Mesendoderm (in vitro differentiated cells): ENCODE measurements around the gene CPM.

Source experiments
- DNase-seq: peaks from one replicate; pipeline ENCODE4 v3.0.0; 2013
- H2AK5ac ChIP-seq: 2 replicates; pipeline ENCODE4 v1.6.1; 2013; ENCODE audit warnings: low read length, inconsistent platforms
- H2BK120ac ChIP-seq: 2 replicates; pipeline ENCODE4 v1.6.1; 2013; ENCODE audit warnings: low read depth, mild to moderate bottlenecking, low read length, moderate library complexity, mixed read lengths
- H2BK15ac ChIP-seq: replicated peaks from 2 replicates; pipeline ENCODE4 v1.6.1; 2013; ENCODE audit warnings: low read depth, mild to moderate bottlenecking, moderate library complexity
- H2BK5ac ChIP-seq: 2 replicates; pipeline ENCODE4 v1.6.1; 2013; ENCODE audit warnings: low read length, inconsistent platforms
- H3K18ac ChIP-seq: 2 replicates; pipeline ENCODE4 v1.6.1; 2013; ENCODE audit warnings: mild to moderate bottlenecking, low read length, mixed read lengths
- H3K23ac ChIP-seq: one replicate; pipeline ENCODE4 v1.6.1; 2013; ENCODE audit warnings: low read length
- H3K27ac ChIP-seq: 2 replicates; pipeline ENCODE4 v1.5.1; 2013; ENCODE audit warnings: low read depth, mild to moderate bottlenecking, inconsistent platforms, low read length, moderate library complexity
- H3K27me3 ChIP-seq: 2 replicates; pipeline ENCODE4 v1.6.1; 2013; ENCODE audit warnings: low read length, control low read depth, mild to moderate bottlenecking, inconsistent platforms; ENCODE audit not compliant: insufficient read depth, poor library complexity
- H3K36me3 ChIP-seq: 2 replicates; pipeline ENCODE4 v1.6.1; 2013; ENCODE audit warnings: low read length, inconsistent platforms; ENCODE audit not compliant: control insufficient read depth, insufficient read depth
- H3K4ac ChIP-seq: one replicate; pipeline ENCODE4 v1.6.1; 2013; ENCODE audit warnings: low read depth, mild to moderate bottlenecking, low read length, moderate library complexity
- H3K4me1 ChIP-seq: 2 replicates; pipeline ENCODE4 v1.6.1; 2013; ENCODE audit warnings: low read depth, low read length, inconsistent platforms; ENCODE audit not compliant: control insufficient read depth
- H3K4me2 ChIP-seq: 2 replicates; pipeline ENCODE4 v1.6.1; 2013; ENCODE audit warnings: low read length
- H3K4me3 ChIP-seq: 2 replicates; pipeline ENCODE4 v1.5.1; 2013; ENCODE audit warnings: mild to moderate bottlenecking, low read length
- H3K56ac ChIP-seq: one replicate; pipeline ENCODE4 v1.6.1; 2013; ENCODE audit warnings: low read length
- H3K79me1 ChIP-seq: 2 replicates; pipeline ENCODE4 v1.6.1; 2013; ENCODE audit warnings: low read length, inconsistent platforms
- H3K79me2 ChIP-seq: 2 replicates; pipeline ENCODE4 v1.6.1; 2013; ENCODE audit warnings: mild to moderate bottlenecking, low read length; ENCODE audit not compliant: control insufficient read depth, insufficient read depth
- H3K9ac ChIP-seq: 2 replicates; pipeline ENCODE4 v1.6.1; 2013; ENCODE audit warnings: low read length, inconsistent platforms
- H4K5ac ChIP-seq: one replicate; pipeline ENCODE4 v1.6.1; 2013; ENCODE audit warnings: low read length
- H4K8ac ChIP-seq: one replicate; pipeline ENCODE4 v1.6.1; 2013; ENCODE audit warnings: low read depth, mild to moderate bottlenecking, control low read depth, low read length, moderate library complexity
- WGBS: extraction: QIAGEN DNeasy Blood & Tissue Kit; methylation state at CpG from one replicate; pipeline ENCODE4 v1.1.7; 2013; ENCODE audit warnings: low lambda C conversion rate, missing lambda C conversion rate; ENCODE audit not compliant: insufficient coverage; ENCODE audit errors: extremely low coverage; 5-methylcytosine and 5-hydroxymethylcytosine counted together

Gene CPM

DNA sequence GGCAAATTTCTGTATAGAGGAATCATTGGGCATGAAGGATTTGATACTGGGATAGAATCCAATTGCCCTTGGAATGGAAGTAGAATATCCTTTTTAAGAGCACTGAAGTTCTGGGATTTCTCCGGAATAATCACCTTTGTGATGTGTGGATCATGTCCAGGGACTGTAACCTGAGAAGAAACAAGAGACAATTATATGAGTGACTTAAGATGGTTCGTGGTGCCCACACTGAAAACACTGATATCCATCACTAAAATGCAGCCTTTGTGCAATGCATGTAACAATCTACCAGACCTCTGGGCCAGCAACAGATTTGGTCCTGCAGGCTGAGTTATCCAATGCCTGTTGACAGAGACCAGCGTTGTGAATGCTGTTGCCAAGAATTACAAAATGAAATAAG is 76.5 kb downstream of the CPM start:
- no peak overlapping the region for H4K8ac ChIP-seq
- H2AK5ac ChIP-seq = no peak overlapping the region
- H3K4me1 ChIP-seq = no peaks in the 10 kb centered on the region
- no peaks in the 10 kb centered on the region for H3K79me1 ChIP-seq
- H2BK5ac ChIP-seq = no peak overlapping the region
- no peak overlapping the region for H4K5ac ChIP-seq
- no peak overlapping the region for H2BK120ac ChIP-seq
- H3K27ac ChIP-seq = no peak overlapping the region
- no CpG with 5 or more reads among the region's 3 CpGs for WGBS
- H3K79me2 ChIP-seq = no peaks in the 10 kb centered on the region
- no peak overlapping the region for H3K56ac ChIP-seq
- H3K4me2 ChIP-seq = no peak overlapping the region
- H3K27me3 ChIP-seq = no peaks in the 10 kb centered on the region
- no peaks in the 10 kb centered on the region for H3K36me3 ChIP-seq
- H3K4me3 ChIP-seq = no peak overlapping the region
- H3K4ac ChIP-seq = no peak overlapping the region
- no peak overlapping the region for H3K18ac ChIP-seq
- no peak overlapping the region for H3K9ac ChIP-seq
- H2BK15ac ChIP-seq = no peak overlapping the region
- H3K23ac ChIP-seq = no peak overlapping the region
- no peak for DNase-seq

DNA sequence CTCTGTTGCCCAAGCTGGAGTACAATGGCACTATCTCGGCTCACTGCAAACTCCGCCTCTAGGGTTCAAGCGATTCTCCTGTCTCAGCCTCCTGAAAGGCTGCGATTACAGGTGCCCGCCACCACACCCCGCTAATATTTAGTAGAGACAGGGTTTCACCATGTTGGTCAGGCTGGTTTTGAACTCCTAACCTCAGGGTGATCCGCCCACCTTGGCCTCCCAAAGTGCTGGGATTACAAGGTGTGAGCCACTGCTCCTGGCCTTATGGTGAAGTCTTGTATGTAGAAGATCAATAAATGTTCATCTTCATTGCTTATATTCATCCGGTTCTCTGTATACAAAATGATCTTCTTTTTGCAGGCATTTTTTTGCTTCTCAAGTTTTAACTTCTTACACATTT is 77.2 kb downstream of the CPM start:
- Histone ChIP-seq H4K8ac (no peak overlapping the region), H2BK15ac (no peak overlapping the region), H3K9ac (no peak overlapping the region), H3K36me3 (no peaks in the 10 kb centered on the region), H3K4me2 (no peak overlapping the region), H3K18ac (no peak overlapping the region), H3K4me3 (no peak overlapping the region), H2BK120ac (no peak overlapping the region), H4K5ac (no peak overlapping the region), H2BK5ac (no peak overlapping the region), H3K79me2 (no peaks in the 10 kb centered on the region), H3K79me1 (no peaks in the 10 kb centered on the region), H3K27ac (no peak overlapping the region), H3K4ac (no peak overlapping the region), H3K4me1 (no peaks in the 10 kb centered on the region), H3K56ac (no peak overlapping the region), H2AK5ac (no peak overlapping the region), H3K27me3 (no peaks in the 10 kb centered on the region), H3K23ac (no peak overlapping the region)
- no peak for DNase-seq
- WGBS = no CpG with 5 or more reads among the region's 8 CpGs

DNA sequence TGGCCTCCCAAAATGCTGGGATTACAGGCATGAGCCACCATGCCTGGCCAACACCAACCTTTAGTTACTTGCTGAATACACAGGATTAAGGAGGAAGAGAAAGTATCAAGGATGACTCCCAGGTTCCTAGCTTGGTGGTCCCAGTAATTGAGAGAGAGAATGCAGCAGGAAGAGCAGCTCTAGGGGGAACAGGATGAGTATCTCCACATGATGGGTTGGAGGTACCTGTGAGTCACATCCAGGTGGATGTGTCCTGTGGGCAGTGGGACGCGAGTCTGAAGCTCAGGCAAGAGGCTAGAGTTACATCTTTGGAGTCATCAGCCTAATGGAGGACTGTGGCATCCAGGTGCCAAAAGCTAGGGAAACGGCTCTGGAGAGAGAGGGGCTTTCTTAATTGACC is 77.9 kb downstream of the CPM start:
- H3K79me1 ChIP-seq = no peaks in the 10 kb centered on the region
- H2BK120ac ChIP-seq = no peak overlapping the region
- no CpG with 5 or more reads among the region's 3 CpGs for WGBS

DNA sequence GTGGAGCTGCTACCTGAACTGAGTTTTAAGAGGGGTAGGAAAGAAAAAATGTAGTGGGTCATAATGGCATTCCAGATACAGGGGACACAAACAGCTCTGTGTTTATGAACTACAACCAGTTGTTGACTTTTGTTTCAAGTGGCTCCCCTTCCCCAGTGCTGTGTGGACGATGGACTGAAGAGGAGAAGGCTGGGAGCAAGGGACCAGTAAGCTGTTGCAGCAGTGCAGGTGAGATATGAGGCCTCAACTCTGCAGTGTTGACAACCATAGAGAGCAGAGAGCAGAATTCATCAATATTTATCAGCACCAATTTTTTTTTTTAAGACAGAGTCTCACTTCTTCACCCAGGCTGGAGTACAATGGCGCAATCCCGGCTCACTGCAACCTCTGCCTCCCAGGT is 78.4 kb downstream of the CPM start:
- Histone ChIP-seq H3K23ac (no peak overlapping the region), H3K27ac (no peak overlapping the region), H3K27me3 (no peaks in the 10 kb centered on the region), H3K36me3 (no peaks in the 10 kb centered on the region), H2AK5ac (no peak overlapping the region), H3K79me1 (no peaks in the 10 kb centered on the region), H2BK5ac (no peak overlapping the region), H3K4me2 (no peak overlapping the region), H3K18ac (no peak overlapping the region), H4K5ac (no peak overlapping the region), H2BK15ac (no peak overlapping the region), H3K56ac (no peak overlapping the region), H3K79me2 (no peaks in the 10 kb centered on the region), H2BK120ac (no peak overlapping the region), H4K8ac (no peak overlapping the region), H3K4ac (no peak overlapping the region), H3K9ac (no peak overlapping the region), H3K4me3 (no peak overlapping the region), H3K4me1 (no peaks in the 10 kb centered on the region)
- no CpG with 5 or more reads among the region's 3 CpGs for WGBS
- DNase-seq = no peak

More for the DNA sequence above, 77.9 kb downstream of the CPM start:
- Histone ChIP-seq H3K27ac (no peak overlapping the region), H3K4ac (no peak overlapping the region), H3K4me2 (no peak overlapping the region), H3K4me3 (no peak overlapping the region), H4K5ac (no peak overlapping the region), H3K79me2 (no peaks in the 10 kb centered on the region), H3K56ac (no peak overlapping the region), H3K27me3 (no peaks in the 10 kb centered on the region), H4K8ac (no peak overlapping the region), H2AK5ac (no peak overlapping the region), H3K18ac (no peak overlapping the region), H2BK5ac (no peak overlapping the region), H3K9ac (no peak overlapping the region), H2BK15ac (no peak overlapping the region), H3K36me3 (no peaks in the 10 kb centered on the region), H3K23ac (no peak overlapping the region), H3K4me1 (no peaks in the 10 kb centered on the region)
- DNase-seq = no peak

DNA sequence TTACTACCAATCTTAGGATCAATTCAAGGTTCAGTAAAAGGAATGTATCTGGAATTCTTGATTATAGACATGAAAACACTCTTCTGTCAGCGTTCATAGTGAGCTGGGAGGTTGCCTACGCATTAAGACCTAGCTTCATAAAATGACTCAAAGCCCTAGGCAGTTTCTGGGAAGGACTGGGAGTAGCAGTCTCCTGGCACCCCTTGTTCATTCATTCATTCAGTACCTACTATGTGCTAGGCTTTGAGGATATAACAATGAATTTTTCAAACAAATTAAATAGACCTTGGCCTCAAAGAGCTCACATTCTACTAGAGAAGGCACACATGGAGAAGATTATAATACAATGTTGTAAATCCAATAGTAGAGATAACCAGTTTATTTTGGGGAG is 78.9 kb downstream of the CPM start:
- Histone ChIP-seq H3K79me1 (no peaks in the 10 kb centered on the region), H3K56ac (no peak overlapping the region), H4K5ac (no peak overlapping the region), H3K4me1 (no peaks in the 10 kb centered on the region), H3K27ac (no peak overlapping the region), H3K23ac (no peak overlapping the region), H4K8ac (no peak overlapping the region), H3K9ac (no peak overlapping the region), H3K27me3 (no peaks in the 10 kb centered on the region), H3K4me2 (no peak overlapping the region), H3K4me3 (no peak overlapping the region), H2BK120ac (no peak overlapping the region), H2AK5ac (no peak overlapping the region), H3K4ac (no peak overlapping the region), H2BK5ac (no peak overlapping the region), H2BK15ac (no peak overlapping the region), H3K79me2 (no peaks in the 10 kb centered on the region), H3K36me3 (no peaks in the 10 kb centered on the region), H3K18ac (no peak overlapping the region)
- WGBS = no CpG with 5 or more reads among the region's 2 CpGs
- no peak for DNase-seq

DNA sequence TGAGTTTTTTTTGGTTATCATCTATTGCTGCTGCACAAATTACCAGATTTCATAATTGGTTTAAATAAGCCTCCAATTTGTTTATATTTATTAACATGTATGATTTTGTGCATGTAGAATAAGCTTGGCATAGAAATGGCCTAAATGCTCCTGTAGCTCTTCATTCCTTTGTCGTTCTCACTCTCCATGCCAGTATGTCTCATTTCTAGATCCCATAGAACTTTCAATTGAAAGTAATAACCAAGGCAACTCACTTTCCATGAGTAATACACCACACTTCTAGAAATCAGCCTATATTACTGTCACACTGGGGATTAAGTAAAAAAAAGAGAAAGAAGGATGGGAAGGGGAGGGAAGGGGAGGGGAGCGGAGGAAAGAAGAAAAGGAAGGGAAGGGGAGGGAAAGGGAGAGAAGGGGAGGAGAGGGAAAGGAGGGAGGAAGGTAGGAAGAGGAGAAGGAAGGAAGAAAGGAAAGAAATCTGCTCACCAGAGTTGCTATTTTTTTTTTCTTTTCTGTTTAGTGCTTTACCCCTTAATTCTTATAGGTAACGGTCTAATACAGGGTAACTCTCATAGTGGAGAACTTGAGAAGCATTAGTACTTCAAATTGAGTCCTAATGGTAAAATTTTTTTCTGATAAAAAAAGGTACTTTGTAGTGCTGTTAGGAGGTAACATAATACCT is 79.4 kb downstream of the CPM start:
- no peak overlapping the region for H2BK5ac ChIP-seq
- H3K9ac ChIP-seq = no peak overlapping the region
- no peaks in the 10 kb centered on the region for H3K79me2 ChIP-seq
- no peak overlapping the region for H3K23ac ChIP-seq
- no peak overlapping the region for H4K5ac ChIP-seq
- no peaks in the 10 kb centered on the region for H3K27me3 ChIP-seq
- no peaks in the 10 kb centered on the region for H3K79me1 ChIP-seq
- H3K4me1 ChIP-seq = no peaks in the 10 kb centered on the region
- no peak overlapping the region for H3K4me2 ChIP-seq
- no peak overlapping the region for H3K18ac ChIP-seq
- no peak overlapping the region for H4K8ac ChIP-seq
- H3K36me3 ChIP-seq = no peaks in the 10 kb centered on the region
- no peak overlapping the region for H3K56ac ChIP-seq
- no peak overlapping the region for H2BK120ac ChIP-seq
- no peak for DNase-seq
- WGBS = no CpG with 5 or more reads among the region's 3 CpGs
- no peak overlapping the region for H3K4ac ChIP-seq
- no peak overlapping the region for H3K4me3 ChIP-seq
- H3K27ac ChIP-seq = no peak overlapping the region
- no peak overlapping the region for H2BK15ac ChIP-seq
- H2AK5ac ChIP-seq = no peak overlapping the region
